ENCODE results near the gene NDUFB3. TPM values are rescaled to one million over a fixed set of nuclear protein-coding genes. Genes with fewer than 3 reads are reported as not detected.

Gene NDUFB3
- total RNA-seq, 1 donor from 2014 or later = 38.8 TPM

DNA sequence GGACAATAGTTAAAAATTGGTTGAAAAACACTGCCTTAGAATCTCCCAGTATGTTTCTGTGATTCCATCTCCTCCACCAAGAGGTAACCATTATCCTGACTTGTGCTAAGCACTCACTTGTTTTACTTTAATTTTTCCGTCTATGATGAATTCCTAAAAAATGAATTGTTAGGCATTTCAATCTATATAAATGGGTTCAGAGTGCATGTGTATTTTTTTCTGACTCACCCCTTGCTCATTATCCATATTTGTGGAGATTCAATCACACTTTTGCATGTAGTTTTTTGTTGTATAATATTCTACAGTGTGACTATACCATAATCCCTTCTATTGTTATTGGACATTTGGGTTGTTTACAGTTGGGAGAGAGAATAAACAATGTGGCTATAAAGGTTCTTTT is 1.3 kb downstream of the NDUFB3 start:
- Histone ChIP-seq H3K4me3 (peak overlapping the region in 1 of 2 donors; percentile 83), H3K9me3 (no peaks in the 10 kb centered on the region), H3K27me3 (no peaks in the 10 kb centered on the region), H3K4me1 (peaks cover 40% of the 10 kb centered on the region), H3K27ac (no peak overlapping the region), H3K36me3 (peaks cover 0 to under 1% of the 10 kb centered on the region in 2 donors)
- intact Hi-C loops (cut with DNase I) = loop anchor here (5.0 to 10.0 kb wide), 2 partner anchors 108 to 171 kb away; partner anchors contain the start of gene ORC2
- DNase-seq (ENCODE audit: extremely low spot score in 2 of 2) = no peak
- TF ChIP-seq POLR2A (IDR thresholded peaks at IDR 0.05) (no peak), POLR2AphosphoS5 (IDR thresholded peaks at IDR 0.05; ENCODE audit: insufficient read depth in 1 of 2, low read depth in 1 of 2) (no peak)
- TF ChIP-seq, protein P1, sequence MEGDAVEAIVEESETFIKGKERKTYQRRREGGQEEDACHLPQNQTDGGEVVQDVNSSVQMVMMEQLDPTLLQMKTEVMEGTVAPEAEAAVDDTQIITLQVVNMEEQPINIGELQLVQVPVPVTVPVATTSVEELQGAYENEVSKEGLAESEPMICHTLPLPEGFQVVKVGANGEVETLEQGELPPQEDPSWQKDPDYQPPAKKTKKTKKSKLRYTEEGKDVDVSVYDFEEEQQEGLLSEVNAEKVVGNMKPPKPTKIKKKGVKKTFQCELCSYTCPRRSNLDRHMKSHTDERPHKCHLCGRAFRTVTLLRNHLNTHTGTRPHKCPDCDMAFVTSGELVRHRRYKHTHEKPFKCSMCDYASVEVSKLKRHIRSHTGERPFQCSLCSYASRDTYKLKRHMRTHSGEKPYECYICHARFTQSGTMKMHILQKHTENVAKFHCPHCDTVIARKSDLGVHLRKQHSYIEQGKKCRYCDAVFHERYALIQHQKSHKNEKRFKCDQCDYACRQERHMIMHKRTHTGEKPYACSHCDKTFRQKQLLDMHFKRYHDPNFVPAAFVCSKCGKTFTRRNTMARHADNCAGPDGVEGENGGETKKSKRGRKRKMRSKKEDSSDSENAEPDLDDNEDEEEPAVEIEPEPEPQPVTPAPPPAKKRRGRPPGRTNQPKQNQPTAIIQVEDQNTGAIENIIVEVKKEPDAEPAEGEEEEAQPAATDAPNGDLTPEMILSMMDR (IDR thresholded peaks at IDR 0.05) = no peak

DNA sequence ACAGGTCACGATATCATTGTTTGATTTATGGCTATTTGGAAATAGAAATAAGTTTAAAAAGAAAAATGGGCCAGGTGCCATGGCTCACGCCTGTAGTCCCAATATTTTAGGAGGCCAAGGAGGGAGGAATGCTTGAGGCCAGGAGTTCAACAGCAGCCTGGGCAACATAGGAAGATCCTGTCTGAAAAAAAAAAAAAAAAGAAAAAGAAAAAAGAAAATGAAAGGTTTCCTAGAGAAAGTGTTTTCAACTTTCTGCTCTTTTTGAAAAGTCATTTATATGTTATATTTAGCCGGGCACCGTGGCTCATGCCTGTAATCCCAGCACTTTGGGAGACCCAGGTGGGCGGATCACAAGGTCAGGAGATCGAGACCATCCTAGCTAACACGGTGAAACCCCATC is 3.2 kb downstream of the NDUFB3 start:
- Histone ChIP-seq H3K36me3 (peaks cover 0 to 14% of the 10 kb centered on the region in 2 donors), H3K27me3 (no peaks in the 10 kb centered on the region), H3K4me3 (no peak overlapping the region), H3K9me3 (no peaks in the 10 kb centered on the region), H3K27ac (no peak overlapping the region), H3K4me1 (peaks cover 23% of the 10 kb centered on the region)
- DNase-seq (ENCODE audit: extremely low spot score in 2 of 2) = no peak
- intact Hi-C loops (cut with DNase I) = loop anchor here (5.0 to 10.0 kb wide), 2 partner anchors 110 to 173 kb away; partner anchors contain the start of gene ORC2
- TF ChIP-seq POLR2A (IDR thresholded peaks at IDR 0.05) = no peak
- TF ChIP-seq, protein P1 (IDR thresholded peaks at IDR 0.05) = no peak
- TF ChIP-seq POLR2AphosphoS5 (IDR thresholded peaks at IDR 0.05; ENCODE audit: insufficient read depth in 1 of 2, low read depth in 1 of 2) = no peak

GRCh38 chr2:201084863-201085262 is 13.1 kb downstream of the NDUFB3 start:
- no peak overlapping the region for H3K27ac ChIP-seq
- intact Hi-C loops (cut with DNase I) = no loop called here
- H3K27me3 ChIP-seq = no peaks in the 10 kb centered on the region
- no peak for DNase-seq (ENCODE audit: extremely low spot score in 2 of 2)
- no peaks in the 10 kb centered on the region for H3K4me1 ChIP-seq
- TF ChIP-seq, protein P1 (IDR thresholded peaks at IDR 0.05) = no peak
- TF ChIP-seq POLR2AphosphoS5 (IDR thresholded peaks at IDR 0.05; ENCODE audit: insufficient read depth in 1 of 2, low read depth in 1 of 2) = no peak
- H3K36me3 ChIP-seq = peaks cover 0 to 60% of the 10 kb centered on the region in 2 donors
- no peaks in the 10 kb centered on the region for H3K9me3 ChIP-seq
- no peak overlapping the region for H3K4me3 ChIP-seq

GRCh38 chr2:201090574-201090973 is 18.8 kb downstream of the NDUFB3 start:
- TF ChIP-seq, protein P1 (IDR thresholded peaks at IDR 0.05) = no peak
- TF ChIP-seq POLR2AphosphoS5 (IDR thresholded peaks at IDR 0.05; ENCODE audit: insufficient read depth in 1 of 2, low read depth in 1 of 2) = no peak
- no peak for TF ChIP-seq POLR2A (IDR thresholded peaks at IDR 0.05)
- Histone ChIP-seq H3K9me3 (no peaks in the 10 kb centered on the region), H3K36me3 (peaks cover 0 to 24% of the 10 kb centered on the region in 2 donors), H3K27me3 (no peaks in the 10 kb centered on the region), H3K4me1 (no peaks in the 10 kb centered on the region), H3K27ac (no peak overlapping the region), H3K4me3 (no peak overlapping the region)
- intact Hi-C loops (cut with DNase I) = no loop called here
- DNase-seq (ENCODE audit: extremely low spot score in 2 of 2) = no peak

- intact Hi-C loops (cut with DNase I) = no loop called here
- TF ChIP-seq POLR2A (IDR thresholded peaks at IDR 0.05) (no peak), POLR2AphosphoS5 (IDR thresholded peaks at IDR 0.05; ENCODE audit: insufficient read depth in 1 of 2, low read depth in 1 of 2) (no peak)
- TF ChIP-seq, protein P1 (IDR thresholded peaks at IDR 0.05) = no peak
- no peak overlapping the region for H3K27ac ChIP-seq
- H3K36me3 ChIP-seq = peaks cover 0 to 5% of the 10 kb centered on the region in 2 donors
- H3K4me1 ChIP-seq = no peaks in the 10 kb centered on the region
- H3K9me3 ChIP-seq = no peaks in the 10 kb centered on the region
- no peak overlapping the region for H3K4me3 ChIP-seq
- no peaks in the 10 kb centered on the region for H3K27me3 ChIP-seq
- no peak for DNase-seq (ENCODE audit: extremely low spot score in 2 of 2)
These were observed 21.8 kb downstream of the NDUFB3 start for GRCh38 chr2:201093573-201093972.

Measured in vagina (tissue), 2 donors.